Measurements from ENCODE around the gene PPL. TPM values are rescaled to one million over a fixed set of nuclear protein-coding genes. Genes with fewer than 3 reads are reported as not detected.

Gene PPL
- total and polyA plus RNA-seq, 2 of the 13 experiments (the other 11 are each of a cell fraction or from before 2014, with no cell fraction given) = 5.7 to 6.6 TPM

DNA sequence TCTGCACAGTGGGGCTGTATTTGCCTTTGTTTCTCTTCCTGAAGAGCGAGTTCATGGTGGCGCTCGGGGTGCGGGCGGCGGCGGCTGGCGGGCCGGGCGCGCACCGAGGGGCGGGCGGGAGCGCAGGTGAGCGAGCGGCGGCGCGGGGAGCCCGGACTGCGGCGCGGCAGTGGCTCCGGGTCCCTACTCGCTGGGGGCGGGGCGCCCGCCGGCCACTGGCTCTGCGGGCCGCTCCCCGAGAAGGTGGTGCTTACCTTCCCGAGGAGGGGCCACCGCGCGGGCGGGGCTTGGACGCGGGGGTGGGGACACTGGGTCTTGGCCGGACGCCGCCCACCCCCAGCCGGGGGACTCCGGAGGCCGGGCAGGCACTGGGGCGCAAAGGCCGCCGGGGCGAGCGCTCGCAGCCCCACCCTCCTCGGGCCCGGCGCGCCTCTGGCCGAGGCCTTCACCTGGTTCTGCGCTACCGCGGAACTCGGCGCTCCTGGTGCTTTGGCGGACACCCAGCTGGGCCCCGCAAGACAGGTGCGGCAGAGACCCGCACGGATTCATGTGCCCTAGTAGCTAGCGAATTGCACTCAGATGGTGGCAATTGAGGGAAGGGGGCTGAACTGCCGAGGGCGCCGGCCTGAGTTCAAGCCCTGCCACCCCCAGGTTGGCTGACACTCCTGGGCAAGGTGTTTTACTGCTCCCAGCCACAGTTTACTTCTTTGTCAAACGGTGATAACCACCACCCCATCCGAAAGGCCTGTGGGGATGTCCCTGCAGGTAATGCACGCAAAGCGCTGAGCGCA is at the start of gene PPL (continued):
- TF ChIP-seq, protein P1, sequence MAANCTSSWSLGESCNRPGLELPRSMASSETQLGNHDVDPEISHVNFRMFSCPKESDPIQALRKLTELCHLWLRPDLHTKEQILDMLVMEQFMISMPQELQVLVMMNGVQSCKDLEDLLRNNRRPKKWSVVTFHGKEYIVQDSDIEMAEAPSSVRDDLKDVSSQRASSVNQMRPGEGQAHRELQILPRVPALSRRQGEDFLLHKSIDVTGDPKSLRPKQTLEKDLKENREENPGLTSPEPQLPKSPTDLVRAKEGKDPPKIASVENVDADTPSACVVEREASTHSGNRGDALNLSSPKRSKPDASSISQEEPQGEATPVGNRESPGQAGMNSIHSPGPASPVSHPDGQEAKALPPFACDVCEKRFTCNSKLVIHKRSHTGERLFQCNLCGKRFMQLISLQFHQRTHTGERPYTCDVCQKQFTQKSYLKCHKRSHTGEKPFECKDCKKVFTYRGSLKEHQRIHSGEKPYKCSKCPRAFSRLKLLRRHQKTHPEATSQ (CRISPR knock-in tag; IDR thresholded peaks at IDR 0.05; ENCODE audit: borderline replicate concordance) = no peak
- TF ChIP-seq KAT8 (CRISPR knock-in tag; IDR thresholded peaks at IDR 0.05) = peak; percentile 41; the same call in 1 of the 2 replicates
- TF ChIP-seq, protein P2, sequence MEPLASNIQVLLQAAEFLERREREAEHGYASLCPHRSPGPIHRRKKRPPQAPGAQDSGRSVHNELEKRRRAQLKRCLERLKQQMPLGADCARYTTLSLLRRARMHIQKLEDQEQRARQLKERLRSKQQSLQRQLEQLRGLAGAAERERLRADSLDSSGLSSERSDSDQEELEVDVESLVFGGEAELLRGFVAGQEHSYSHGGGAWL (CRISPR knock-in tag; IDR thresholded peaks at IDR 0.05) = no peak
- TF ChIP-seq, protein P3, sequence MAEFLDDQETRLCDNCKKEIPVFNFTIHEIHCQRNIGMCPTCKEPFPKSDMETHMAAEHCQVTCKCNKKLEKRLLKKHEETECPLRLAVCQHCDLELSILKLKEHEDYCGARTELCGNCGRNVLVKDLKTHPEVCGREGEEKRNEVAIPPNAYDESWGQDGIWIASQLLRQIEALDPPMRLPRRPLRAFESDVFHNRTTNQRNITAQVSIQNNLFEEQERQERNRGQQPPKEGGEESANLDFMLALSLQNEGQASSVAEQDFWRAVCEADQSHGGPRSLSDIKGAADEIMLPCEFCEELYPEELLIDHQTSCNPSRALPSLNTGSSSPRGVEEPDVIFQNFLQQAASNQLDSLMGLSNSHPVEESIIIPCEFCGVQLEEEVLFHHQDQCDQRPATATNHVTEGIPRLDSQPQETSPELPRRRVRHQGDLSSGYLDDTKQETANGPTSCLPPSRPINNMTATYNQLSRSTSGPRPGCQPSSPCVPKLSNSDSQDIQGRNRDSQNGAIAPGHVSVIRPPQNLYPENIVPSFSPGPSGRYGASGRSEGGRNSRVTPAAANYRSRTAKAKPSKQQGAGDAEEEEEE (CRISPR knock-in tag; IDR thresholded peaks at IDR 0.05; ENCODE audit: borderline replicate concordance) = no peak
- TF ChIP-seq, protein P4, sequence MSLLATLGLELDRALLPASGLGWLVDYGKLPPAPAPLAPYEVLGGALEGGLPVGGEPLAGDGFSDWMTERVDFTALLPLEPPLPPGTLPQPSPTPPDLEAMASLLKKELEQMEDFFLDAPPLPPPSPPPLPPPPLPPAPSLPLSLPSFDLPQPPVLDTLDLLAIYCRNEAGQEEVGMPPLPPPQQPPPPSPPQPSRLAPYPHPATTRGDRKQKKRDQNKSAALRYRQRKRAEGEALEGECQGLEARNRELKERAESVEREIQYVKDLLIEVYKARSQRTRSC (CRISPR knock-in tag; IDR thresholded peaks at IDR 0.05; ENCODE audit: low read depth) = 0 out of 2 replicates have a peak, but pooled peaks have one; percentile 69
- TF ChIP-seq, protein P5, sequence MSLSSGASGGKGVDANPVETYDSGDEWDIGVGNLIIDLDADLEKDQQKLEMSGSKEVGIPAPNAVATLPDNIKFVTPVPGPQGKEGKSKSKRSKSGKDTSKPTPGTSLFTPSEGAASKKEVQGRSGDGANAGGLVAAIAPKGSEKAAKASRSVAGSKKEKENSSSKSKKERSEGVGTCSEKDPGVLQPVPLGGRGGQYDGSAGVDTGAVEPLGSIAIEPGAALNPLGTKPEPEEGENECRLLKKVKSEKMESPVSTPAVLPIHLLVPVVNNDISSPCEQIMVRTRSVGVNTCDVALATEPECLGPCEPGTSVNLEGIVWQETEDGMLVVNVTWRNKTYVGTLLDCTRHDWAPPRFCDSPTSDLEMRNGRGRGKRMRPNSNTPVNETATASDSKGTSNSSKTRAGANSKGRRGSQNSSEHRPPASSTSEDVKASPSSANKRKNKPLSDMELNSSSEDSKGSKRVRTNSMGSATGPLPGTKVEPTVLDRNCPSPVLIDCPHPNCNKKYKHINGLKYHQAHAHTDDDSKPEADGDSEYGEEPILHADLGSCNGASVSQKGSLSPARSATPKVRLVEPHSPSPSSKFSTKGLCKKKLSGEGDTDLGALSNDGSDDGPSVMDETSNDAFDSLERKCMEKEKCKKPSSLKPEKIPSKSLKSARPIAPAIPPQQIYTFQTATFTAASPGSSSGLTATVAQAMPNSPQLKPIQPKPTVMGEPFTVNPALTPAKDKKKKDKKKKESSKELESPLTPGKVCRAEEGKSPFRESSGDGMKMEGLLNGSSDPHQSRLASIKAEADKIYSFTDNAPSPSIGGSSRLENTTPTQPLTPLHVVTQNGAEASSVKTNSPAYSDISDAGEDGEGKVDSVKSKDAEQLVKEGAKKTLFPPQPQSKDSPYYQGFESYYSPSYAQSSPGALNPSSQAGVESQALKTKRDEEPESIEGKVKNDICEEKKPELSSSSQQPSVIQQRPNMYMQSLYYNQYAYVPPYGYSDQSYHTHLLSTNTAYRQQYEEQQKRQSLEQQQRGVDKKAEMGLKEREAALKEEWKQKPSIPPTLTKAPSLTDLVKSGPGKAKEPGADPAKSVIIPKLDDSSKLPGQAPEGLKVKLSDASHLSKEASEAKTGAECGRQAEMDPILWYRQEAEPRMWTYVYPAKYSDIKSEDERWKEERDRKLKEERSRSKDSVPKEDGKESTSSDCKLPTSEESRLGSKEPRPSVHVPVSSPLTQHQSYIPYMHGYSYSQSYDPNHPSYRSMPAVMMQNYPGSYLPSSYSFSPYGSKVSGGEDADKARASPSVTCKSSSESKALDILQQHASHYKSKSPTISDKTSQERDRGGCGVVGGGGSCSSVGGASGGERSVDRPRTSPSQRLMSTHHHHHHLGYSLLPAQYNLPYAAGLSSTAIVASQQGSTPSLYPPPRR (CRISPR knock-in tag; IDR thresholded peaks at IDR 0.05; ENCODE audit: borderline replicate concordance) = 0 out of 2 replicates have a peak, but pooled peaks have one; percentile 61
- TF ChIP-seq ZNF607 (CRISPR knock-in tag; IDR thresholded peaks at IDR 0.05; ENCODE audit: borderline replicate concordance) = no peak
- TF ChIP-seq JUNB (CRISPR knock-in tag; IDR thresholded peaks at IDR 0.05; ENCODE audit: borderline replicate concordance) = no peak
- TF ChIP-seq, protein P6, sequence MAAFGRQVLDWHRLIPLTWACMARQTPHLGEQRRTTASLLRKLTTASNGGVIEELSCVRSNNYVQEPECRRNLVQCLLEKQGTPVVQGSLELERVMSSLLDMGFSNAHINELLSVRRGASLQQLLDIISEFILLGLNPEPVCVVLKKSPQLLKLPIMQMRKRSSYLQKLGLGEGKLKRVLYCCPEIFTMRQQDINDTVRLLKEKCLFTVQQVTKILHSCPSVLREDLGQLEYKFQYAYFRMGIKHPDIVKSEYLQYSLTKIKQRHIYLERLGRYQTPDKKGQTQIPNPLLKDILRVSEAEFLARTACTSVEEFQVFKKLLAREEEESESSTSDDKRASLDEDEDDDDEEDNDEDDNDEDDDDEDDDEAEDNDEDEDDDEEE (CRISPR knock-in tag; IDR thresholded peaks at IDR 0.05) = peak; percentile 91; the same call in 1 of the 2 replicates
- TF ChIP-seq ZNF207 (IDR thresholded peaks at IDR 0.05; ENCODE audit: borderline replicate concordance) = no peak
- TF ChIP-seq NR2C2 (CRISPR knock-in tag; IDR thresholded peaks at IDR 0.05; ENCODE audit: borderline replicate concordance) = peak; percentile 43; the same call in 1 of the 2 replicates
- no peak for TF ChIP-seq DNMT3B (CRISPR knock-in tag; conservative IDR thresholded peaks at IDR 0.05)
- no peak for TF ChIP-seq TBX3 (IDR thresholded peaks at IDR 0.05; ENCODE audit: borderline replicate concordance)
- TF ChIP-seq SOX6 (IDR thresholded peaks at IDR 0.05) = no peak
- no peak; the same call in none of the 2 replicates for TF ChIP-seq SOX6 (CRISPR knock-in tag; IDR thresholded peaks at IDR 0.05)
- peak; percentile 48; the same call in 1 of the 2 replicates for TF ChIP-seq RNF2 (conservative IDR thresholded peaks at IDR 0.05; ENCODE audit: low read depth)
- no peak for TF ChIP-seq ZNF670 (CRISPR knock-in tag; IDR thresholded peaks at IDR 0.05; ENCODE audit: borderline replicate concordance)
- no peak for TF ChIP-seq ZNF333 (CRISPR knock-in tag; IDR thresholded peaks at IDR 0.05; ENCODE audit: borderline replicate concordance)

Measured in HepG2 (cell line).